CD4-positive, alpha-beta T cell treated with Interleukin-12 subunit alpha and Interleukin-12 subunit beta, for 1 hour (primary cell): ENCODE measurements around the gene TUFT1.
A peak's percentile ranks its signal among the peaks of the same experiment; 100 is the strongest.

Experiments
- DNase-seq: peaks from one replicate; pipeline ENCODE4 v3.0.0-alpha.2; 2020

Gene TUFT1

DNA sequence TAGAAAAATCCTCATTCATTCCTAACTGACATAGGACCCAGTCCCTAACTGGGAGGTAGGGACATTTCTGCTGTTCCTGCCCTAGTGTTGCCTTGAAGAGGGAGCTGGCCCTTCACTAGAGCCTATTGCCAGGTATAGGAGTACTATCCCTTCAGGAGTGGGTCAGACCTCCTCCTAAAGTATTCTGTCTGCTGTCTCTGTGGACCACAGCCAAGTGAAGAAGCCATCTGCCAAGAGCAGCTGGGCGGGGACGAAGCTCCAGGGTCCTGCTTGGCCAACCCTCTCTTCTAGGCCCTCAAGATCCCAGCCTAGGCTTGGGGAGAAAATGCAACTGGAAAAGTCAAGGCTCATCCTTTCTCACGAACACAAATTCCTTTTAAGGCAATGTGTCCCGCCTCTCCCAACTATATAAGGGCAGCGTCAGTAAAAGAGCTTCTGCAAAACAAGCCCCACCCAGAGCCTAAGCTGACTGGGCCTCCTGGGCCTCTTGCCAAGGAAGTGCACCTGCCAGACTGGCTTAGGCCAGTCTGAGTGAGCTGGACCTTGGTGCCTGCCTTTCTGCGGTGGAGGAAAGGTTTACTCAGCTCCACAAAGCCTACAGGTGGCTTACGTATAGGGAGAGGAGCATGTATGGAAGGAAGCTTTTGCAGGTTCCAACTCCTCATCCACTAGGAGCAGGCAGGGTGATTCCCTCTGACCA is 638 bp upstream of the TUFT1 start:
- DNase-seq, result peak; percentile 34

- DNase-seq, result no peak
Observed at GRCh38 chr1:151540982-151541377, 871 bp downstream of the TUFT1 start.

- DNase-seq, result no peak
Observed at GRCh38 chr1:151541752-151542151, 1.6 kb downstream of the TUFT1 start.

DNA sequence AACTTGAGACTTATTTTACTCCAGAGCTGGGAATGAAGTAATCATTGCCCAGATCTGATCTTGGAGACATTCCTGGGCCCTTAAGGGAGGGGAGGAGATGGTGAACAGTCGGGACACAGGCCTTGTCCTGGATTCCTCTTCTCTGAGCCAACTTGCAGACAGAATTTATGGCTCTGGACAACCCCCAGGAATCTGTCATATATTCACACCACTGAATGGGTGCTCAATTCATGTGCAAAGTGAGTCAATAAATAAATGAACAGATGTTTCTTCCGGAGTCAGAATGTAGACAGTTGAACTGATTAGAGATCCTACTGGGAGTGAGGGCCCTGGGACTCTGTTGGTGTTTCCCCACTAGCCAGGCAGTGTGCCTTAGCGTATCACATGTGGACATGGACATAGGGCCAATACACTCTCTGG is 2.6 kb downstream of the TUFT1 start:
- DNase-seq, result no peak

- DNase-seq, result no peak
Observed at GRCh38 chr1:151545542-151545941, 5.4 kb downstream of the TUFT1 start.

DNA sequence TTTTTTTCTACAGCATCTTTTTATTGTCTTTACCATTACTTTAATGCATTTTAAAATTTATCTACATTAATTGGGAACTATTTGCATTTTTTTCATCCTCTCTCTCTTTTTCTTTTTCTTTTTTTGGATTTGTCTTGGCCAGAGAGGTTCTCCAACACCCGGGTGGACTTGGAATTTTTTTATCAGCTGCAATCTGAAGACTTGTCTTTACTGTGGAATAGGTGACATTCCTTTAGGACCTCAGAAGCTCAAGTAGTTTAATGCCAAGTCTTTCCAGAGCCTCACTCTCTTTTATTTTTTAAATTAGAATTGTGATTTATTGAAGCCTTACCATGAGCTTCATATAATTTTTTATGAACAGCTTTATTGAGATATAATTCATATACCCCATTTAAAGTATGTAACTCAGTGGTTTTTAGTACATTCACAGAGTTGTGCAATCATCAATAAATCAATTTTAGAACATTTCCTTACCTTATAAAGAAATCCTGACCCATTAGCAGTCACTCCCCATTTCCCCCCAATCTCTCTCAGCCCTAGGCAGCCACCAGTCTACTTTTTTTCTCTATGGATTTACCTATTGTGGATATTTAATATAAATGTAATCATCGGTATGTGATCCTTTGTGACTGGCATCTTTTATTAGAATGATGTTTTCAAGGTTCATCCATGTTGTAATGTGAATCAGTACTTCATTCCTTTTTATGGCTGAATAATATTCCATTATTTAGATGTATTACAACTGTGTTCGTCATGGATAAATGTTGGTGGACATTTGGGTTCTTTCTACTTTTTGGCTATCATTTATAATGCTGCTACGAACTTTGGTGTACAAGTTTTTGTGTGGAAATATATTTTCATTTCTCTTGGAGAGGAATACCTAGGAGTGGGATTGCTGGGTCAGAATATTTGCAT is 6.2 kb downstream of the TUFT1 start:
- no peak for DNase-seq

DNA sequence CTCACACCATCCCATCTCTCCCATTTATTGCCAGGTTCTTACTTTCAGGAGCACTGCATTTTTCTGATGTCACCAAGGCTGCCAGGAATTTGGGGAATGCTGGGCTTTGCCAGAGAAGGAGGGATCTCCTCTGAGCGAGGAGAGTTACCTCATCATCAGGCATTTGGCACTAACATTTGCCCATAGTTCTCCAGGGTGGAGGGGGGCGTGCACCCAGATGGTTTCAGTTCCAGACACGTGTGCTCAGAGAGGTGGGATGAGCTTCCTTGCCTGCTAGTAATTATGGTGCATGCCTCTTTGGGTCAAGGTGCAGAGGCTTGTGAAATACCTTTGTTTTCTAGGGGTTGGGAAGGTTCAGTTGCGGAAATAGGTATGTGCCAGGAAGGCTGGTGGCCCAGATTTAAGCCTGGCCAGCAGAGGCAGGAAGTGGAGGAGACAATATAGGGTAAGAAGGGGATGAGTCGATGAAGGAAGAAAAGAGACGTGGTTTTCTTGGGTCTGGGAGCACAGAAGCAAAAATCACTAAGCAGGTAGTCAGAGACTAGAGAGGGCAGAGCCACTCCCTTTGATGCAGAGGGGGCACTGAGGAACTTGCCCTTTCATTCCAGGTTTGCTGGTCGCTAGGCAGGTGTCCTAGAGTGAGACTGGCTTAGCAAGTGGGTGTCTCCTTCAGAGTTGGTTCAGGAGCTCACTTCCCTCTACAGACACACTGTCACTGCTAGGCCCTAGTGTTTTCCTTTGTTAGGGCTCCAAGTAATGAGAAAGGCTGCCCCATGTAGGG is 7.2 kb downstream of the TUFT1 start:
- no peak for DNase-seq

- DNase-seq, result no peak
Observed at GRCh38 chr1:151547900-151548230, 7.8 kb downstream of the TUFT1 start.

GRCh38 chr1:151549199-151549598 is 9.1 kb downstream of the TUFT1 start:
- DNase-seq, result no peak

- DNase-seq, result no peak
Observed at GRCh38 chr1:151553659-151554058, 13.6 kb downstream of the TUFT1 start.

DNA sequence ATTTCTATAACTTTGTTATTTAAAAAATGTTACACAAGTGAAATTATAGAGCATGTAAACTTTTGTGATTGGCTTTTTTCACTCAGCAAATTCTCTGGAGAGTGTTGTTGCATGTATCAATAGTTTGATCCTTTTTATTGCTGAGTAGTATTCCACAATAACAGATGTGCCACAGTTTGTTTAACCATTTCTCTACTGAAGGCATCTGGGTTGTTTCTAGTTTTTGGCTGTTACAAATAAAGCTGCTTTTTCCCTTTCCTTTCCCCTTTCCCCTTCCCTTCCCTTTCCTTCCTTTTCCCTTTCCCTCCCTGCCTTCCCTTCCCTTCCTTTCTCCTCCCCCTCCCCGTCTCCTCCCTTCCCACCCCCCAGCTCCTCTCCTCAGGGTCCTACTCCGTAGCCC is 15.9 kb downstream of the TUFT1 start:
- DNase-seq, result no peak

DNA sequence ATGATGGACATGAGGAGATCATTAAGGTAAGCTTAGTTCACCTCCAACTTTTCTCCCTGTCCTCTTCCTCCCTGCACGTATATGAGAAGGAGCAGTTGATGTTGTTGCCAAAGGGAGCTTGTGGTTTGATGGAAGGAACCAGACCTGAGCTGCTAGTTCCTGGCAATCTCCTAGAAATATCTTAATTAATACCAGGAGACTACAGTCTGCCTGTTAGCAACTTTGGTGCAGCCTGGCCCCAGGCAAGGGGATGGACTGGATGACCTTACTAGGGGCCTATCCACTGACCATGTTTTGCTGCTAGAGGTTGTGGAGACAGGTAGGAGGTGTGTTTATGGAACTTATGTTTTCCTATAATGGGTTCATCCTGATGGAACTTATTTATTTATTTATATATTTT is 22.6 kb downstream of the TUFT1 start:
- no peak for DNase-seq

DNA sequence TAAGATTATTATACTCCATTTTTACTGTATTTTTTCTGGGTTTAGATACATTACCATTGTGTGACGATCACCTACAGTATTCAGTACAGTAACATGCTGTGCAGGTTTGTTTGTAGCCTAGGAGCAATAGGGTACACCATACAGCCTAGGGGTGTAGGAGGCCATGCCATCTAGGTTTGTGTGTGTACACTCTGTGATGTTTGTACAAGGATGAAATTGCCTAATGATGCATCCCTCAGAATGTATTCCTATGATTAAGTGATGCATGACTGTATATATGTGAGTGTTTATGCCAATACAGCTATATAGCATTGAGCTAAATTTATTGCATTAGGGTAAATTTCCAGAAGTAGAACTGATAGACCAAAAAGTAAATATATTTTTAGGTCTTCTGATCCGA is 23.3 kb downstream of the TUFT1 start:
- DNase-seq, result no peak

- no peak for DNase-seq
Observed at GRCh38 chr1:151565502-151566189, 25.5 kb downstream of the TUFT1 start.

DNA sequence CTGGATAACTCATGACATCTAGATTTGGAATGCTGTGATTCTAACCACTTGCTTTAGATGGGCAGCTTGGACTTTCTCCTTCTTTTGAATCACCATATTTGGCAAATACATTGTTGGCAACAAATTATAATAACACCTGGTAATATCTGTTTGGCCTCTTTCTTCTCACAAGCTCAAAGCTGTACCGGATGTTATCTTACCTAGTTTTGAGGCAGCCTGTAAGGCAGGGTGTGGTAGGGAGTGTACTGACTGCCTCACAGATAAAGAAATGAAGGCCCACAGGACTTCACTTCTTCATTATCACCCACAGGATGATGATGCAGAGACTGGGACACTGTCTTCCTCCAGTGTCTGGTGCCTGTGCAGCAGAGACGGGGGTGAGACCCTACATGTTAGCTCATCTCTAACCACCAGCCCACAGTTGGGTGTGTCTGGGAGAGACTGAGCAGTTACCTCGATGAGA is 28.5 kb downstream of the TUFT1 start:
- peak; percentile 29 for DNase-seq

GRCh38 chr1:151570819-151571218 is 30.7 kb downstream of the TUFT1 start:
- no peak for DNase-seq

- no peak for DNase-seq
Observed at GRCh38 chr1:151574575-151575529, 34.7 kb downstream of the TUFT1 start.

GRCh38 chr1:151577173-151577572 is 37.1 kb downstream of the TUFT1 start:
- DNase-seq, result no peak

DNA sequence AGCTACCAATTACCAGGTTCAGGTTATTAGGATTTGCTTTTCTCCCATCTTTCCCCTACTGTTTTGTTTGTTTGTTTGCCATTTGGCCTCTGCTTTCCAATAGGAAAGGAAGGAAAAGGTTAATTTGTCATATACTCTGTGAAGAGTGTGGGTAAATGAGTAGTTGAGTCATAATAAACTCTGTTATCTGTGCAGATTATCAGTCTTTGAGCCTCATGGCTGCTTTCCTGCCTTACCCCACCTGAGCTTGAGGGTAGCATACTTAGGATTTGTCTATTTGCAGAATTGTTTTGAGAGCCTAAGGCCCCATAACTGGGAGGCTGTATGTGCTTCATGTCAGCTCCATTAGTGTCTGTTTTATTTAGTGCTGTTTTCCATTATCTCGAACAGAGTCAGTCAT is 38.8 kb downstream of the TUFT1 start:
- DNase-seq, result no peak

DNA sequence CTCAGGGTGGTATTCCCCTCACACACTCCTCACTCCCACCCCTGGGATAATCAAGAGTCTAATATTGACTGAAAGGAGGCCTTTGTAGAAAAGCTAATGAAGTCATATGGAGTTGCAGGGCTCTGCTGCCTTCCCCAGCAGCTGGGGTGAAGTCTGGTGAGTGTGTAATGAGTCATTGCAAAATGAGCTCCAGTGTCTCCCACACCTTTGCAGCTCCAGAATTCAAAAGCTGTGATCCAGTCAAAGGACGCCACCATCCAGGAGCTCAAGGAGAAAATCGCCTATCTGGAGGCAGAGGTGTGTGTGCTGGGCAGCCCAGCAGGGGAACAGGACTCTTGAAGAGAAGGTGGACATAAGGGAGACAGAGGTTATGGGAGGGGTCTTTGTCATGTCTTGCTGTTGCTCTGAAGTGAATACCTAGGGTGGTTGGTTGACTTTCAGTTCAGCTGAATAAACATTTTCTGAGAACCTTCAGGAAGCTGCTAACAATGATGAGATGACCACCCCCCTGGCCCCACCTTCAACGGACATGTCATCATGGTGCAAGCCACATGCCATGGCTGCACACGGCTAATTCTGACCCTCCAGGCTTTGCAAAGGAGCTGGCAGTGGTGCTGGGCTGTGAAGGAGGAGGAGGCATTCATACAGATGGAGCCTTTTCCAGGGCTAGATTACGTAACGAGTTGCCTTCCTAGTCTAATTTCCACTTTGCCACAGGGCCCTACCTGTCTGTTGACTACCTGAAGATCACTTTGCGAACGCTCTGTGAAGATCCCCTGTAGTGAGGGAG is 39.5 kb downstream of the TUFT1 start:
- no peak for DNase-seq

GRCh38 chr1:151581451-151581850 is 41.3 kb downstream of the TUFT1 start:
- no peak for DNase-seq
